SK-N-SH (cell line): ENCODE results near the gene PAPPA2.

Source experiments
- SIN3A ChIP-seq: IDR thresholded peaks from 2 replicates; pipeline ENCODE4 v1.6.1; 2012; ENCODE audit warnings: low read depth, mild to moderate bottlenecking, low read length, moderate library complexity, borderline replicate concordance
- TF ChIP-seq, protein P1 (sequence below): fragments of 200-600 bp; sonication (generic); IDR thresholded peaks from 2 replicates; pipeline ENCODE4 v1.6.1; 2017; ENCODE audit warnings: antibody characterized with exemption, mild to moderate bottlenecking, moderate library complexity

- TF ChIP-seq SIN3A = no peak
- TF ChIP-seq, protein P1, sequence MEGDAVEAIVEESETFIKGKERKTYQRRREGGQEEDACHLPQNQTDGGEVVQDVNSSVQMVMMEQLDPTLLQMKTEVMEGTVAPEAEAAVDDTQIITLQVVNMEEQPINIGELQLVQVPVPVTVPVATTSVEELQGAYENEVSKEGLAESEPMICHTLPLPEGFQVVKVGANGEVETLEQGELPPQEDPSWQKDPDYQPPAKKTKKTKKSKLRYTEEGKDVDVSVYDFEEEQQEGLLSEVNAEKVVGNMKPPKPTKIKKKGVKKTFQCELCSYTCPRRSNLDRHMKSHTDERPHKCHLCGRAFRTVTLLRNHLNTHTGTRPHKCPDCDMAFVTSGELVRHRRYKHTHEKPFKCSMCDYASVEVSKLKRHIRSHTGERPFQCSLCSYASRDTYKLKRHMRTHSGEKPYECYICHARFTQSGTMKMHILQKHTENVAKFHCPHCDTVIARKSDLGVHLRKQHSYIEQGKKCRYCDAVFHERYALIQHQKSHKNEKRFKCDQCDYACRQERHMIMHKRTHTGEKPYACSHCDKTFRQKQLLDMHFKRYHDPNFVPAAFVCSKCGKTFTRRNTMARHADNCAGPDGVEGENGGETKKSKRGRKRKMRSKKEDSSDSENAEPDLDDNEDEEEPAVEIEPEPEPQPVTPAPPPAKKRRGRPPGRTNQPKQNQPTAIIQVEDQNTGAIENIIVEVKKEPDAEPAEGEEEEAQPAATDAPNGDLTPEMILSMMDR = no peak
Measured at GRCh38 chr1:176869577-176869976, 406.6 kb downstream of the PAPPA2 start.
